Measurements from ENCODE around the gene FAM3D.

The FAM3D gene

DNA sequence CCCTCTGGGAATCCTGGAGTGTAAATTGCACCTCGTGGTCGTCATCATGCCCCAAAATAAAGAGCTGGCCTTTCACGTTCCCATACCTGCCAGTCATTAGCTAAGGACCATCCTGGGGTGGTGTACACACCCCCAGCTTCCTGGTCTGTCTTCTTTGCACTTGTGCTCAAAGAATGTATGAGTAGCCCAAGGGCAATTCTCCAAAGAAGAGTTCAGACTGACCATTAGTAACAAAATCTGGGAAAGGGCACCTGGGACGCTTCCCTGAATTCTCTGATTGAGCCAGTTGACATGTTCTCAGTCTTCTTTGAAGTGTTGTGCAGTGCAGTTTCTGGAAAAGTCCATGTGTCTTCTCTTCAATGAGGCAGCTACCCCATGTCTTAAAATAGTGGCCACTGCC, 34.8 kb downstream of the FAM3D start:
- H3K4me3 Mint-ChIP-seq = no peak overlapping the region
- H3K36me3 Mint-ChIP-seq (ENCODE audit: low read depth) = no peaks in the 10 kb centered on the region
- H3K27ac Mint-ChIP-seq = no peak overlapping the region
- H3K4me1 Mint-ChIP-seq (ENCODE audit: low read depth) = no peaks in the 10 kb centered on the region
- no peak for DNase-seq
- no peaks in the 10 kb centered on the region for H3K9me3 Mint-ChIP-seq
- H3K27me3 Mint-ChIP-seq = peaks cover 14% of the 10 kb centered on the region

DNA sequence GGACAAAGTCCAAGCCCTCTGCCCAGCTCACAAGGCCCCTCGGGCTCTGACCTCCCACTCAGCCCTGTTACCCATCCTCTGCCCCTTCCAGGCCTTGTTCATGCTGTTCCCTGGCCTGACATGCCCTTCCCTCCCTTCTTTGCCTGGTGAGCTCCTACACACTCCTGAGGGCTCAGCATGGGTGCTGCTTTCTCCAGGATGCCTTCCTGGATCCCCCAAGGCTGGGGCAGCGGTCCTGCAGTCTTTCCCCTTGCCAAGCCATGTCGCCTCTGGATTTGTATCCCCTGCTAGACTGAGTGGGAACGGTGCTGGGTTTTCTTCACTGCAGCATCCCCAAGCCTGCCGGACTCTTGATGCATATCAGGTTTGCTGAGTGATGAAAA, 35.9 kb downstream of the FAM3D start:
- Mint-ChIP-seq H3K4me3 (no peak overlapping the region), H3K27me3 (peaks cover 14% of the 10 kb centered on the region), H3K27ac (no peak overlapping the region), H3K4me1 (ENCODE audit: low read depth) (no peaks in the 10 kb centered on the region), H3K36me3 (ENCODE audit: low read depth) (no peaks in the 10 kb centered on the region), H3K9me3 (no peaks in the 10 kb centered on the region)
- DNase-seq = no peak

DNA sequence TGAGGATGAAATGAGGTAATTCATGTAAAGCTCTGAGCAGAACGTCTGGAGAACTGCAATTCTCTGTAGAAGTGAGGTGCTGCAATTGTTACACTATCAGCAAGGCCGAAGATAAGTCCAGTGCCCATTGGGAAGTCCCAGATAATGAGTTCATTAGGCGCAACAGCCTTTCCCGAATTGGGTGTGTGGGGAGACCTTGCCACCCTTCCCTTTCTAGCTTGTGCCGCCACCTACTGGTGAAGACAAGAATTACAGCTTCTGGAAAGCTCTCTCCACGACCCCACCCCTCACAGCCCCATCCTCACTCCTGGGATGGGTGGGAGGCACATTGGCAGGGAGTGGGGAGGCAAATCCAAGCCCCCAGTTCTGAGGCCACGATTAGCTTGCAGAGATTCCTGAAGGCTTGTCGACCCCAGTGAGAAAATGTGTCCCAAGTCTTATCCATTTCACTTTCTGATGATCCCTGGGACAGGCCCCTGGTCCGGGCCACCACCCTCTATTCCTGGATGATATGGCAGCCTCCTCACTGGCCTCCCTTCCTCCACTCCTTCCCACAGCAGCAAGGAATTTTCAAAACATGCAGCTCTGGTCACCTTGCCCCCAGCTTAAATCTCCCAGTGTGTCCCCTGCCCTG, 36.4 kb downstream of the FAM3D start:
- no peak overlapping the region for H3K27ac Mint-ChIP-seq
- no peaks in the 10 kb centered on the region for H3K36me3 Mint-ChIP-seq (ENCODE audit: low read depth)
- peaks cover 14% of the 10 kb centered on the region for H3K27me3 Mint-ChIP-seq
- DNase-seq = peak; percentile 65
- no peaks in the 10 kb centered on the region for H3K9me3 Mint-ChIP-seq
- no peaks in the 10 kb centered on the region for H3K4me1 Mint-ChIP-seq (ENCODE audit: low read depth)
- H3K4me3 Mint-ChIP-seq = no peak overlapping the region

DNA sequence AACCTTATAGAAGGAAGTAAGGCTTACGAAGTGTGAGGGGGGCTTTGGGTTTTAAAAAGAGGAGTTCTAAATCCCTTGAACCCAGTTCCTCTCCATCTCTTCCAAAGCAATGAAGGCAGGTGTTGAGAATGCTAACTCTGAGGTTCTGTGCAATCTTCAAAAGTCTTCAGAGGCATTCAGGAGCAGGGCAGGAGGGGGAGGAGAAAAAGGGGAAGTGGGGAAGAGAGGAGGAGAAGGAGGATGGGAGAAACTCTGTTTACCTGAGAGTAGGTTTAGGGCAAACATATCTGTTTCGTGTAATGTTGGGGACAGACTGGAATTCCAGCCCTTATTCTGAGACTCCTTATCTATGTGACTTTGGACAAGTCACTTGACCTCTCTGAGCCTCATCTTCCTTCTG, 36.9 kb downstream of the FAM3D start:
- Mint-ChIP-seq H3K9me3 (no peaks in the 10 kb centered on the region), H3K4me1 (ENCODE audit: low read depth) (no peaks in the 10 kb centered on the region), H3K36me3 (ENCODE audit: low read depth) (no peaks in the 10 kb centered on the region), H3K4me3 (no peak overlapping the region), H3K27ac (no peak overlapping the region), H3K27me3 (peaks cover 14% of the 10 kb centered on the region)
- no peak for DNase-seq

DNA sequence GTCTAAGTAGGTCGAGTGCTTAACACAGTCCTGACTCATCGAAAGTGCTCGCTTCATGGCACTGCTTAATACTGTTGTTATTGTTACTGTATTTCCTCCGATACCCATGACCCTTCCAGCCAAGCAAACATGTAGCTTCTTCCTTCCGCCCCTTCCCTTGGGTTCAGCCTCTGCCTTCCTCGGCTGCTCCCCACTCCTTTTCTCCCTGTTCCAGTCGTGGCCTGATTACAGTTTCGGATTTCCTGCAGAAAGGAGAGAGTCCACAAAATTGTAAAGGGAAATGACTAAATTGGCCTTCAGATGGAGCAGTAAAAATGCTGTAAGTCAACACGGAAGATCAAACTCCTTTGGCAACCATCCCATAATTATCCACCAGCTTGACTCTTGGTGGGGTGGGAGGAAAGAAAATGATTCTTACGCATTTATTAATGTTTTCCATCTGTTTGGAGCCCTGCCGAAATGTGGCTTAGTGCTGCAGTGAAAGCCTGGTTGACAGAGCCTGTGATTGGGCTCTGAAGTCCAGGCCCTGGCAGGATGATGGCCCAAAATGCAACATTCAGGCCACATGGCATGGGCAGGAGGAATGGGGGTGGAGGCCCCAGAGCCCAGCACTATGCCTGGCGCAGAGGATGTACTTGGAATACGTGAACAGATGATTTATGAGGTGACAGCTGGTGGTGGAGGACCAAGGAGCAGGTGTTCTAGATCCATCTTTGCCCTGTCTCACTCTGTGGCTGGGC, 37.6 kb downstream of the FAM3D start:
- Mint-ChIP-seq H3K27ac (no peak overlapping the region), H3K4me3 (no peak overlapping the region), H3K4me1 (ENCODE audit: low read depth) (no peaks in the 10 kb centered on the region), H3K36me3 (ENCODE audit: low read depth) (no peaks in the 10 kb centered on the region), H3K27me3 (peaks cover 11% of the 10 kb centered on the region), H3K9me3 (no peaks in the 10 kb centered on the region)
- DNase-seq = no peak

DNA sequence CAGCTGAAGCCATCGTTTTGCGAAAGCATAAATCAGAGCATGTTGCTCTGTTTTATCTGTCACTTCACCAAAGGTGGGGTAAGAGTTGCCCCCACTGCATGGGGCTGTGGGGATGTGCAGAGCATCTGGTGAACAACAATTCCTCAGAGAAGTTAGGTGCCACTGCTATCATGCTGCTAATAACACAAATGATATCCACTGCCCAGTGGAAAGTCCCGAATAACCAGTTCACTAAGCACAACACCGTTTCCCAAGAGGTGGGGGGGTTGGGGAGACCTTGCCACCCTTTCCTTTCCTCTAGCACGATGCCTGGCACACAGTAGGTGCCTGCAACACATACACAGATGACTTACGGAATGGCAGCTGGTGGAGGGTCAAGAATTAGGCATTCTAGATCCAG, 38.6 kb downstream of the FAM3D start:
- peaks cover 8% of the 10 kb centered on the region for H3K27me3 Mint-ChIP-seq
- H3K27ac Mint-ChIP-seq = no peak overlapping the region
- H3K9me3 Mint-ChIP-seq = no peaks in the 10 kb centered on the region
- no peaks in the 10 kb centered on the region for H3K36me3 Mint-ChIP-seq (ENCODE audit: low read depth)
- no peak for DNase-seq
- no peaks in the 10 kb centered on the region for H3K4me1 Mint-ChIP-seq (ENCODE audit: low read depth)
- no peak overlapping the region for H3K4me3 Mint-ChIP-seq

DNA sequence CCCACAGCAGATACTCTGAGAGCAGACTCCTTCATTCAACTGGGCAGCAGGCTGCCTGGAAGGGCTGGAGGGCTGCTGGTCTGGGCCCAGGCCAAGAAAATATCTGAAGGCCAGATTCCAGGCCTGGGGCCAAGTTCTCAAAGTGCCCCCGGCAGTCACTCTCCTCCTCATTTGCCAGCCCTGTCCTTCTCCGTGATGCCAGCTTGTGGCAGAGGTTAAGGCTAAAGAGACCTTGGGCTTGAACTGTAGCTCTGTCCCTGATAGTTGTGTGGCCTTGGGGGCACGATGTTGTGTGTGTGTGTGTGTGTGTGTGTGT, 39.0 kb downstream of the FAM3D start:
- Mint-ChIP-seq H3K27ac (no peak overlapping the region), H3K36me3 (ENCODE audit: low read depth) (no peaks in the 10 kb centered on the region), H3K4me1 (ENCODE audit: low read depth) (no peaks in the 10 kb centered on the region), H3K9me3 (no peaks in the 10 kb centered on the region), H3K27me3 (peaks cover 5% of the 10 kb centered on the region), H3K4me3 (no peak overlapping the region)
- DNase-seq = no peak

DNA sequence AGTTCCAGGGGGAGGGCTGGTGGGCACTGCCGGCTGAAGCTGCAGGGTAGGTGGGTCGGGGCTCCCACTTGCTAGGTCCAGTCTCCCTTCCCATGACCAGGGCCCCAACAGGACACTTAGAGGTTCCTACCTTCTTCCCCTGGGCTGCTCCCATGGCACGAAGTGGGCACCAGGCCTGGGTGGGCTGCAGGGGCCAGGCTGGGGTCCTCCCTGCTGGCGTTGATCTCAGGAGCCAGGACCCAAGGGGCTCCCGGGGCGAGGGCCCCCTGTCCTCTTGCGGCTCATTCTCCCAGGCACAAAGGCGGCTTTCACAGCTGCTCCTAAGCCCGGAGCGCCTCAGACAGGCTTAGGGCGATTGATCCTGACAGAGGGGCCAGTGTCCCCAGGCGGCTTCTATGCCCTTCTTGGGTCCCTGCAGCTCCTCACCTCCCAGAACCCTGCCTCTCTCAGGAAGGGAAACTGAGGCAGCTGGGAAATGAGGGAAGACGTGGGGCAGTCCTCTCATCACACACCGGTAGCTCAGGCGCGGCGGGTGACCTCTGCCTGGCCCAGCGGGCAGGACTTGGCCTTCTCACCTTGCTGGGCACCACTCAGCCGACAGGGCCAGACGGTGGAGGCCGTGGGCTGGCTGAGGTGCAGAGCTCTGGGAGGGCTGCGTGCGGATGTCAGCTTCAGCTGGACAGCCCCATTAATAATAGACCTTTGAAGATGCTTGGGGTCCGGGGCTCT, 39.6 kb downstream of the FAM3D start:
- no peak overlapping the region for H3K4me3 Mint-ChIP-seq
- no peaks in the 10 kb centered on the region for H3K4me1 Mint-ChIP-seq (ENCODE audit: low read depth)
- H3K27me3 Mint-ChIP-seq = peaks cover 5% of the 10 kb centered on the region
- H3K9me3 Mint-ChIP-seq = no peaks in the 10 kb centered on the region
- no peak for DNase-seq
- no peak overlapping the region for H3K27ac Mint-ChIP-seq
- H3K36me3 Mint-ChIP-seq (ENCODE audit: low read depth) = no peaks in the 10 kb centered on the region

DNA sequence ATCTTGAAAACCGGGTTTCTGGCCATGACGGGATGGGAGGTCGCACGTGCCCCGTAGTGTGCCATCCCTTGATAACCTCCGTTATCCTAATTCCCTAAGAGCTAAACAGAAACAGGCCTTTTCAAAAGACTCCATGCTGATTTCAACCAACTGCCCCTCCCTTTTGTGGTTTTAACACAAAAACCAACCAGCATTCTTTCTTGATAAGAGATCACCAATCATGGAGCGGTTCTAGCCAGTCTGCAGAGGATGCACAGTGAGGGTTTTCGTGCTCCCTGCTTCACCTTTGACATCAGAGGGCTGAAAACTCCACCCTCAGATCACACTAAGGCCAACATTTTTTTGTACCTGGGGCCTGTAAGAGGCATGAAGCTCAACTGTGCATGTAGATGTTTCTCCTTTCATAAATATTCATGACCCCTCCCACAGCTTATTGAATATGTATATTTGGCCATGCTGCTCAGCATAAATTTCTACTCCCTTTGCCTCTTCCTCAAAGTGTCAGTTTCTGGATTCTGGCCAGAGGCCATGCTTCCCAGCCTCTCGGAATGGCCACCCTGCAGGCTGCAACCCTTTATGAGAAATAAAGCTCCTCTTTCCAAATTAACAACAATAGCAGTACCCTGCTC, 41.3 kb downstream of the FAM3D start:
- no peaks in the 10 kb centered on the region for H3K36me3 Mint-ChIP-seq (ENCODE audit: low read depth)
- H3K27ac Mint-ChIP-seq = no peak overlapping the region

DNA sequence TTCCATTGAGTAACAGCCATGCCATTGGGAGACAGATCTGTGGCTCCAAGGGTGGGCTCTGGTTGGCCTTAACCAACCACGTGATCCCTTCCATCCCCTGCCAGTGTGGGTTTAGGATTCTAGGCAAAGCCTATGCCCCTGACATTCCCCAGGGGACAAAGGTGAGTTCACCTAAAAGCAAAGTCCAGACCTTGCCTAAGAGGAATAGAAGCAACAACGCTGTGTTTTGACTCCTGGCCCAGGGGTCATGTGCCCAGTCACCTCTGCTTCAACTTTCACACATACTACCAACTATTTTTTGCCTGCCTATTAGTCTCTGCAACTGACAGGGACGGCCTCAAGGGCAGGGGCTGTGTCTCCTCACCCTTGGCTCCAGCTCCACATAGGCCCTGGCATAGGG, 42.0 kb downstream of the FAM3D start:
- no peaks in the 10 kb centered on the region for H3K9me3 Mint-ChIP-seq
- H3K27me3 Mint-ChIP-seq = no peaks in the 10 kb centered on the region
- H3K4me1 Mint-ChIP-seq (ENCODE audit: low read depth) = no peaks in the 10 kb centered on the region
- no peaks in the 10 kb centered on the region for H3K36me3 Mint-ChIP-seq (ENCODE audit: low read depth)
- no peak overlapping the region for H3K4me3 Mint-ChIP-seq
- no peak for DNase-seq
- H3K27ac Mint-ChIP-seq = no peak overlapping the region

More for the DNA sequence above, 41.3 kb downstream of the FAM3D start:
- Mint-ChIP-seq H3K27me3 (no peaks in the 10 kb centered on the region), H3K4me3 (no peak overlapping the region), H3K9me3 (no peaks in the 10 kb centered on the region), H3K4me1 (ENCODE audit: low read depth) (no peaks in the 10 kb centered on the region)
- no peak for DNase-seq

DNA sequence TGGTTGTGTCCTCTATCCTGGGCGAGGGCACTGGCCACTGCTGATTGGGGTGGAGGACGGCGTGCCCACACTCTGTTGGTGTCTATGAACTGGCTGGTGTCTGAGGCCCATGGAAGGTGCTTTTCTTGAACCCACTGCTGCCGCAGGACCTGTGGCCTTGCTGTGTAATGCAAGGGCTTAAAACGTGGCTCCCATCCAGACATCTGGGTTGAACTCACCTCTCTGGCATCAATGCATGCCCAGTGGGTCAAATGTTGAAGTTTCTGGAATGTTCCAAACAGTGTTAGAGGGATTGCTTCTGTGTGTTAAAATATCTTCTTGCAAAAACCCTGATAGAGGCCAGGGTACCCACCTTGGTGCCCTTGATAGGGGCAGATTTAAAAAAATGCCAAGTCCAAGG, 42.6 kb downstream of the FAM3D start:
- H3K36me3 Mint-ChIP-seq (ENCODE audit: low read depth) = no peaks in the 10 kb centered on the region
- H3K4me3 Mint-ChIP-seq = no peak overlapping the region
- no peaks in the 10 kb centered on the region for H3K4me1 Mint-ChIP-seq (ENCODE audit: low read depth)
- no peak for DNase-seq
- no peak overlapping the region for H3K27ac Mint-ChIP-seq
- no peaks in the 10 kb centered on the region for H3K27me3 Mint-ChIP-seq
- no peaks in the 10 kb centered on the region for H3K9me3 Mint-ChIP-seq

DNA sequence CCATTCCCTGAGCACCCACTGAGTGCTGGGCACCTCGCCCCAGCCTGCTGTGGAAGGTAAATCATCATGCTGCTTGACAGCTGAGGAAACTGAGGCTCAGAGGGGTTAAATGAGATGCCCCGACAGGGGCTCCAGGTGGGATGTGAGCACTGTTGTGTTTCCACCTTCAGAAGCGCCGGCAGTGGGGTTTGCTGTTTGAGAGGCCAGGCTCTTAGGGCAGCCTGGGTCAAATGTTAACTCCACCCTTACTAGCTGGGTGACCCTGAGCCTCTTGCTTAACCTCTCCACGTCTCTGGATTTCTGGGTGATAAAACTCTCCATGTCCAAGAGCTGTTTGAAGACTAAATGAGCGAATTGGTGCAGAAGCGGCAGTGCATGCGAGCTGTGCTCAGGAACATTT, 43.1 kb downstream of the FAM3D start:
- no peaks in the 10 kb centered on the region for H3K4me1 Mint-ChIP-seq (ENCODE audit: low read depth)
- no peak overlapping the region for H3K27ac Mint-ChIP-seq
- DNase-seq = no peak
- no peak overlapping the region for H3K4me3 Mint-ChIP-seq
- H3K9me3 Mint-ChIP-seq = no peaks in the 10 kb centered on the region
- H3K36me3 Mint-ChIP-seq (ENCODE audit: low read depth) = no peaks in the 10 kb centered on the region
- H3K27me3 Mint-ChIP-seq = no peaks in the 10 kb centered on the region

DNA sequence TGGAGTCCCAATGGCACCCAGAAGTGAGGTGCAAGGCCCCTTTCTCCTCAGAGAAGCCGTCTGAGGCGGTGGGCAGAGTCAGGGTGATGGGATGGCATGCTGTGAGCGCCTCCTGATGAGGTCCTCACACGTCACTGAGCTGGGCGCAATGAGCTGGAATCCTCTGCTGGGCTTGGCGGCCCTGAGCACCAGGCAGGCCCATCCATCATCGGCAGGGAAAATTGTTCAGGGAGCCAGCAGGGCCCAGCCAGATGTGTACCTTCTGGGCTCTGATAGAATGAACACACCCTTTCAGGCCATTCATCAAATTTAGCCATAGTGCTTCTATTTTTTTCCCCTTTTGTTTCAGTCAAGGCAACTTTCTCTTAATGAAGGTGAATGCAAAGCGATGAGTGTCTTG, 43.7 kb downstream of the FAM3D start:
- Mint-ChIP-seq H3K27me3 (no peaks in the 10 kb centered on the region), H3K27ac (no peak overlapping the region), H3K4me1 (ENCODE audit: low read depth) (no peaks in the 10 kb centered on the region), H3K36me3 (ENCODE audit: low read depth) (no peaks in the 10 kb centered on the region), H3K4me3 (no peak overlapping the region), H3K9me3 (no peaks in the 10 kb centered on the region)
- no peak for DNase-seq

DNA sequence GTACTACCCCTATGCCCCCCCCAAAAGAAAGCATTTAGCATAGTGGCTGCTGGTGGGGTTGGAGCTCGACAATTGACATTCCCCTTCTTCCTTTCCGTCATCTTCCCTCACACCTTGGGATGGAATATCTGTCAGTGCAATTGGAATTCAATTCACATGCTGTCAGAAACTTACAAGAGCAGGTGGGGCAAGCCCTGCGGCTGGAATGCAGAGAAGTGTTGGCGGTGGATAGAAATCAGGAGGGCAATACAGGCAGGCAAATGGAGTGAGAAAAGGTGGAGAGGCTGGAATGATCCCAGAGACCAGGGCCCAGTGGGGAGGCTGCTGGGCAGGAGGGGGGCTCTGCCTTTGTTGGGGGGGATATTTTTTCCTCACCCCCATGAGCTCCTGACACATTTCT, 44.1 kb downstream of the FAM3D start:
- no peaks in the 10 kb centered on the region for H3K36me3 Mint-ChIP-seq (ENCODE audit: low read depth)
- no peaks in the 10 kb centered on the region for H3K27me3 Mint-ChIP-seq
- H3K27ac Mint-ChIP-seq = no peak overlapping the region
- H3K4me3 Mint-ChIP-seq = no peak overlapping the region
- no peaks in the 10 kb centered on the region for H3K9me3 Mint-ChIP-seq
- DNase-seq = no peak
- no peaks in the 10 kb centered on the region for H3K4me1 Mint-ChIP-seq (ENCODE audit: low read depth)

All from activated T-cell treated with anti-CD3 and anti-CD28 coated beads, Interleukin-2, amount 50 U/mL, for 24 hours (primary cell).